ENCODE measurements around the gene ME2.

The ME2 gene

GRCh38 chr18:50950626-50951025 is 71.7 kb downstream of the ME2 start:
- no peak for TF ChIP-seq CTCF (IDR thresholded peaks at IDR 0.05; ENCODE audit: low read depth, low read length, missing control alignments)
- no peak overlapping the region for H3K4me3 ChIP-seq (replicated peaks; ENCODE audit: low read depth, low read length)
- DNase-seq (ENCODE audit: extremely low read depth, low read depth) = no peak

DNA sequence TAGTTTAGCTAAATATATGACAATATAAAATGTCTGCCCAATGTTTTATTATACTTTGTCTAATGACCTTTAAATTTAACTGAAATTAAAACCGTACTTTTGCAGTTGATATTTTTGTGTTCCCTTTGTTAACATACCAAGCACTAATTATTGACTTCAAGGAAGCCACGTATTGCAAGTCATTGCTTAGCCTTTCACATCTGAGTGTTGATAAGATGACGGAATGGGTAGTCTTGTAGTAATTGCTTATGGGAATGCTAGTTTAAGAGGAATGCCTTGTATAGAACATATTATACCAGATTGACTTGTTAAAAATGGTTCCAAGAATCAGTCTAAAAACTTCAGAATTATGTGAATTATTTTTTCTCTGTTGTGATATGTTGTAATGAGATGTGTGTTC is 74.9 kb downstream of the ME2 start:
- TF ChIP-seq CTCF (IDR thresholded peaks at IDR 0.05; ENCODE audit: low read depth, low read length, missing control alignments) = no peak
- DNase-seq (ENCODE audit: extremely low read depth, low read depth) = no peak
- H3K4me3 ChIP-seq (replicated peaks; ENCODE audit: low read depth, low read length) = no peak overlapping the region

DNA sequence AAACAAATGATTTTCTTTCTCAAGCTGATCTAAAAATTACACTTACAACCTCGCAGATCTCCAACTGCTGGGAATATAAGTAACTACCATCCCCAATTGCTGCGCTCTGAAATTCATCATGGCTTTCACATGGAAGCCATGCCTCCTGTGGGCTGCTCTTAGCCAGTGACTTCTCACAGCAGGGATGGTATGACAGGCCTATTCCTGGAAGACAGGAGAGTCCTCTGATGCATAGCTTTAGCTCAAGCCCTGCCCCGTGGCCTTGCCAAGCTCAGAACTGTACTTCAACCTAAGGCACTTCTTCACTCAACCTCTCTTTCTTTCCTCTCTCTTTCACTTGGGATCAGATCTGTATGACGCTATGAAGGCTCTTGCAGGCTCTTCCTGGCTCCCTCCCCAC is 76.3 kb downstream of the ME2 start:
- no peak overlapping the region for H3K4me3 ChIP-seq (replicated peaks; ENCODE audit: low read depth, low read length)
- TF ChIP-seq CTCF (IDR thresholded peaks at IDR 0.05; ENCODE audit: low read depth, low read length, missing control alignments) = no peak
- DNase-seq (ENCODE audit: extremely low read depth, low read depth) = no peak

DNA sequence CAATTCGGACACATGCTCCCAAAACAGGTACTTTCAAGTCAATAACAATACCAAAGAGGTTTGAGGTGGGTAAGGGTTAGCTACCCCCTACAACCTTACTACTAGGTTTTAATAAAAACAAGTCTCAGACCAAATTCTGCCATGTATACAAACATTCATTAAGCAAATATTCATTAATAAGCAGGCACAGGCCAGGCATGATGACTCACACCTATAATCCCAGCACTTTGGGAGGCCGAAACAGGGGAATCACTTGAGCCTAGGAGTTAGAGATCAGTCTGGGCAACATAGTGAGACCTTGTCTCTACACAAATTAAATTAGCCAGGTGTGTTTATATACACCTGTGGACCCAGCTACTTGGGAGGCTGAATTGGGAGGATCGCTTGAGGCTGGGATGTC is 77.2 kb downstream of the ME2 start:
- H3K4me3 ChIP-seq (replicated peaks; ENCODE audit: low read depth, low read length) = no peak overlapping the region
- no peak for TF ChIP-seq CTCF (IDR thresholded peaks at IDR 0.05; ENCODE audit: low read depth, low read length, missing control alignments)
- no peak for DNase-seq (ENCODE audit: extremely low read depth, low read depth)

DNA sequence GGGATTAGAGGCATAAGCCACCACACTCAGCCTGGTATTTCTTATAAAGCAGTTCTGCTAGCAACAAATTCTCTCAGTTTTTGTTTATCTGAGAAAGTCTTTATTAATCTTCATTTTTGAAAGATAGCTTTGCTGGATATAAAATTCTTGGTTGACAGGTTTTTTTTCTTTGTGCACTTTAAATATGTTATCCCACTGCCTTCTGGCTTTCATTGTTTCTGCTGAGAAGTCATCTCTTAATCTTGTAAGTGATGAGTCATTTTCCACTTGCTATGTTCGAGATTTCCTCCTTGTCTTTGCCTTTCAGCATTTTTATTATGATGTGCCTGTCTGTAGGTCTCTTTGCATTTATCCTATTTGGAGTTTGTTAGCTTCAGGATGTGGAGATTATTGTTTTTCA is 83.1 kb downstream of the ME2 start:
- no peak for DNase-seq (ENCODE audit: extremely low read depth, low read depth)
- no peak overlapping the region for H3K4me3 ChIP-seq (replicated peaks; ENCODE audit: low read depth, low read length)
- no peak for TF ChIP-seq CTCF (IDR thresholded peaks at IDR 0.05; ENCODE audit: low read depth, low read length, missing control alignments)

DNA sequence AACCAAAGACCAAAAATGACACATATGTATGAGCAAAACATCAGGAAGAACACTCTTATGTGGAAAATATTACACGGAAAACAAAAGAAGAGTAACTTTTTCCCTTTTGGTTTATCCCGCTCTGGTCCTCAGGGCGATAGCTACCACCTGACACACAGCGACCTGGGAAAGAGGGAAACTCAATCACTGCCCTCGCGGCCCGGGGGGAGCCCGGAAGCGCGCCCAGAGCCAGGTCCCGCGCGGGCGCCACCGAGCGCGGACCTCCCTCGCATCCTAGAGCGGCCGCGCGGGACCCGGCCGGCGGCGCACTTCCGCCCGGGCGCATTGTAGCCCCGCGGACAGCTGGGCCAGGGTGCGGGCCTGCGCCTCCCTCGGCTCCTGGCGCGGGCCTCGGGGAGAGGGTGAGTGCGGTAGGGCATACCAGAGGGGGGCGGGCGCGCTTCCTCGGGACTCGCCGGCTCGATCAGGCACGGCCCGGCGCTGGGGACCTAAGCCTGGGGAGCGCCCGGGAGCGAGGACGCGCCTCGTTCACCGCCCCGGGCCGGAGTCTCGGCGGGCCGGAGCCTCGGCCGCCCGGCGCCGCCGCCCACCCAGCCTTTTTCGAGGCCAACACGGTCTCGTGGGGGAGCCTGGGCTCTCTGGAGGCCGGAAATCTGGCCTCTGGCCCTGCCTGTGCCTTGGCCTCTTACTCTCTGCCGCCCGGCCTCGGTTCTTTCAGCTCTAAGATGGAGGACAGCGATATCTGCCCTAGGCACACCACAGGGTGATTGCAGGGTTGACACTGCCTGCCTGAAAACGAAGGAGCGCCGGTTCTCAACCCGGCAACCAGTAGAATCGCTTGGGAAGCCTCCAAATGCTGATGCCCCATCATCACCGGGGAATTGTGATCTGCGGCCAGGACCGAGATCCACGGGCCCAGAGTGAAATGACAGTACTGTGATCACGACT is 89.1 kb downstream of the ME2 start, which contains the start of gene ELAC1:
Gene ELAC1, plus strand, starts transcription at position 327 of the 948 bp plus-strand sequence. CDS start 6,365 bp downstream, outside the sequence.
- peak within 1 kb of the TSS; percentile 65 for H3K4me3 ChIP-seq (replicated peaks; ENCODE audit: low read depth, low read length)
- peak; percentile 29 for DNase-seq (ENCODE audit: extremely low read depth, low read depth)
- no peak for TF ChIP-seq CTCF (IDR thresholded peaks at IDR 0.05; ENCODE audit: low read depth, low read length, missing control alignments)
